WTC11 (cell line): ENCODE results near the gene GPR161. TPM values are rescaled to one million over a fixed set of nuclear protein-coding genes. Genes with fewer than 3 reads are reported as not detected.
A peak's percentile ranks its signal among the peaks of the same experiment; 100 is the strongest.

Source experiments
- ATAC-seq: fragments of 200-7000 bp; cut with Tn5 transposase; 2 replicates; pipeline ENCODE4 v1.10.0; 2021; ENCODE audit warnings: mild to moderate bottlenecking, moderate library complexity
- CTCF ChIA-PET: fragments of 300-600 bp; sonication (Branson Sonifier 250); formaldehyde crosslinking; loops from one replicate; lab custom pipeline; 2021; ENCODE audit warnings: antibody characterized with exemption; lab: Charles Lee
- POLR2A ChIA-PET: fragments of 350-600 bp; sonication (Branson Sonifier 250); formaldehyde crosslinking; loops from one replicate; lab custom pipeline; 2021; ENCODE audit warnings: antibody characterized with exemption; lab: Charles Lee
- DNase-seq: peaks from one replicate; pipeline ENCODE4 v3.0.0; 2021; ENCODE audit warnings: low spot score
- H3K27ac Mint-ChIP-seq: 2 replicates; pipeline ENCODE4 v1.8.0; 2021; ENCODE audit warnings: mixed read lengths
- H3K27me3 Mint-ChIP-seq: 2 replicates; pipeline ENCODE4 v1.8.0; 2021; ENCODE audit warnings: low read depth, mild to moderate bottlenecking, moderate library complexity, mixed read lengths
- H3K36me3 Mint-ChIP-seq: 2 replicates; pipeline ENCODE4 v1.8.0; 2021; ENCODE audit warnings: mixed read lengths
- H3K4me1 Mint-ChIP-seq: 2 replicates; pipeline ENCODE4 v1.8.0; 2022; ENCODE audit warnings: mixed read lengths
- H3K4me3 Mint-ChIP-seq: 2 replicates; pipeline ENCODE4 v1.8.0; 2021; ENCODE audit warnings: mild to moderate bottlenecking, moderate library complexity, mixed read lengths
- H3K9me3 Mint-ChIP-seq: 2 replicates; pipeline ENCODE4 v1.8.0; 2021; ENCODE audit warnings: mixed read lengths
- AR ChIP-seq: fragments of 250-450 bp; sonication (Bioruptor Pico); IDR thresholded peaks from 2 replicates; pipeline ENCODE4 v1.9.0; 2021; ENCODE audit warnings: mild to moderate bottlenecking
- CBFB ChIP-seq: sonication (generic); formaldehyde crosslinking; IDR thresholded peaks from 2 replicates; pipeline ENCODE4 v1.8.1; 2022; ENCODE audit warnings: mild to moderate bottlenecking, low read depth, missing genetic modification reagents
- CTCF ChIP-seq: fragments of 200-600 bp; IDR thresholded peaks from 2 replicates; pipeline ENCODE4 v1.8.0; 2022; ENCODE audit warnings: antibody characterized with exemption
- E2F4 ChIP-seq: sonication (generic); formaldehyde crosslinking; IDR thresholded peaks from 2 replicates; pipeline ENCODE4 v1.8.1; 2022; ENCODE audit warnings: low read depth, mild to moderate bottlenecking, moderate library complexity, missing genetic modification reagents, borderline replicate concordance
- FOXJ3 ChIP-seq: sonication (generic); formaldehyde crosslinking; IDR thresholded peaks from 2 replicates; pipeline ENCODE4 v1.9.0; 2021; ENCODE audit warnings: missing genetic modification reagents, mild to moderate bottlenecking, borderline replicate concordance
- GTF2I ChIP-seq: fragments of 250-450 bp; sonication (Bioruptor Pico); conservative IDR thresholded peaks from 2 replicates; pipeline ENCODE4 v1.4.0; 2021; ENCODE audit warnings: mild to moderate bottlenecking
- JAZF1 ChIP-seq: fragments of 250-450 bp; sonication (Bioruptor Pico); IDR thresholded peaks from 2 replicates; pipeline ENCODE4 v1.9.0; 2021; ENCODE audit warnings: moderate library complexity, mild to moderate bottlenecking, inconsistent platforms
- JUN ChIP-seq: sonication (generic); formaldehyde crosslinking; IDR thresholded peaks from 2 replicates; pipeline ENCODE4 v1.8.0; 2023; ENCODE audit warnings: mild to moderate bottlenecking, missing genetic modification reagents
- KAT7 ChIP-seq: sonication (generic); formaldehyde crosslinking; IDR thresholded peaks from 2 replicates; pipeline ENCODE4 v1.8.1; 2023; ENCODE audit warnings: missing genetic modification reagents, mild to moderate bottlenecking, borderline replicate concordance
- MAX ChIP-seq: sonication (generic); formaldehyde crosslinking; IDR thresholded peaks from 2 replicates; pipeline ENCODE4 v1.8.0; 2022; ENCODE audit warnings: mild to moderate bottlenecking, missing genetic modification reagents
- PREB ChIP-seq: sonication (generic); formaldehyde crosslinking; IDR thresholded peaks from 2 replicates; pipeline ENCODE4 v1.8.1; 2022; ENCODE audit warnings: mild to moderate bottlenecking, missing genetic modification reagents, moderate library complexity, borderline replicate concordance
- SMAD3 ChIP-seq: sonication (generic); formaldehyde crosslinking; IDR thresholded peaks from 2 replicates; pipeline ENCODE4 v1.8.0; 2022; ENCODE audit warnings: missing genetic modification reagents, mild to moderate bottlenecking, borderline replicate concordance
- TEAD1 ChIP-seq: sonication (generic); formaldehyde crosslinking; IDR thresholded peaks from 2 replicates; pipeline ENCODE4 v1.8.0; 2022; ENCODE audit warnings: mild to moderate bottlenecking, missing genetic modification reagents
- ZNF138 ChIP-seq: sonication (generic); formaldehyde crosslinking; conservative IDR thresholded peaks from 2 replicates; pipeline ENCODE4 v1.8.1; 2022; ENCODE audit warnings: mild to moderate bottlenecking, moderate library complexity, missing genetic modification reagents
- ZNF416 ChIP-seq: fragments of 250-450 bp; sonication (Bioruptor Pico); IDR thresholded peaks from 2 replicates; pipeline ENCODE4 v1.9.0; 2021; ENCODE audit warnings: mild to moderate bottlenecking, inconsistent platforms
- total RNA-seq: library from RNA; stranded (reverse); gene quantifications from 3 replicates; pipeline ENCODE4 v1.2.3, GENCODE V29; 2021

The GPR161 gene
- total RNA-seq, 1 experiment from 2014 or later, result 11.6 TPM

- Mint-ChIP-seq H3K27me3 (no peaks in the 10 kb centered on the region), H3K36me3 (no peaks in the 10 kb centered on the region), H3K9me3 (no peaks in the 10 kb centered on the region), H3K4me1 (peaks cover 13% of the 10 kb centered on the region), H3K4me3 (no peak overlapping the region), H3K27ac (no peak overlapping the region)
- no peak for ATAC-seq
- DNase-seq, result no peak
- CTCF ChIA-PET, result interaction anchor here (0.8 to 1.3 kb wide), 5 partner anchors 10 to 139 kb away, joined by 3 to 8 read pairs (median 6); partner anchors contain the start of gene GPR161
- POLR2A ChIA-PET, result no interaction called here
- TF ChIP-seq ZNF138 (no peak), KAT7 (CRISPR knock-in tag) (no peak), JUN (CRISPR knock-in tag) (no peak), CBFB (no peak), E2F4 (CRISPR knock-in tag) (no peak)
These were observed 9.4 kb upstream of the GPR161 start for GRCh38 chr1:168146160-168146539.

- ATAC-seq (peak; percentile 100), DNase-seq (peak; percentile 95)
- peak; percentile 100 for TF ChIP-seq CTCF
- TF ChIP-seq JAZF1, result no peak
- no peak overlapping the region for H3K27ac Mint-ChIP-seq
- H3K4me3 Mint-ChIP-seq, result no peak overlapping the region
- H3K27me3 Mint-ChIP-seq, result no peaks in the 10 kb centered on the region
- H3K9me3 Mint-ChIP-seq, result no peaks in the 10 kb centered on the region
- peaks cover 13% of the 10 kb centered on the region for H3K4me1 Mint-ChIP-seq
- POLR2A ChIA-PET, result no interaction called here
- H3K36me3 Mint-ChIP-seq, result no peaks in the 10 kb centered on the region
- CTCF ChIA-PET, result interaction anchor here (0.6 to 1.3 kb wide), 7 partner anchors 9 to 243 kb away, joined by 3 to 8 read pairs (median 4); partner anchors contain the start of gene GPR161
These were observed 8.7 kb upstream of the GPR161 start for GRCh38 chr1:168145184-168146159.

GRCh38 chr1:168141871-168142385 is 5.2 kb upstream of the GPR161 start:
- TF ChIP-seq AR (CRISPR knock-in tag), result no peak
- TF ChIP-seq MAX (CRISPR knock-in tag), result no peak
- TF ChIP-seq GTF2I (CRISPR knock-in tag), result no peak
- TF ChIP-seq PREB (CRISPR knock-in tag), result no peak
- TF ChIP-seq SMAD3 (CRISPR knock-in tag), result no peak
- TF ChIP-seq ZNF416 (CRISPR knock-in tag), result no peak
- TF ChIP-seq TEAD1 (CRISPR knock-in tag), result no peak
- no peak for TF ChIP-seq FOXJ3 (CRISPR knock-in tag)
- ATAC-seq, result no peak
- no peak overlapping the region for H3K27ac Mint-ChIP-seq
- no peaks in the 10 kb centered on the region for H3K9me3 Mint-ChIP-seq
- H3K27me3 Mint-ChIP-seq, result peaks cover 23% of the 10 kb centered on the region
- CTCF ChIA-PET, result interaction anchor here (1.1 kb wide), 1 partner anchor 60 kb away, joined by 3 read pairs; no protein-coding TSS in a partner anchor
- DNase-seq, result no peak
- no peaks in the 10 kb centered on the region for H3K36me3 Mint-ChIP-seq
- POLR2A ChIA-PET, result no interaction called here
- H3K4me3 Mint-ChIP-seq, result no peak overlapping the region
- peaks cover 18% of the 10 kb centered on the region for H3K4me1 Mint-ChIP-seq
